SK-N-SH treated with all-trans-retinoic acid at 6 μM for 48 hours (cell line): ENCODE measurements around the gene TSEN2.

Experiments
- ATAC-seq: fragments of 200-7000 bp; cut with Tn5 transposase; 3 replicates; pipeline ENCODE4 v1.9.1; 2020; ENCODE audit warnings: mild to moderate bottlenecking, moderate library complexity
- ARNTL ChIP-seq: fragments of 450-650 bp; formaldehyde crosslinking; IDR thresholded peaks from 2 replicates; pipeline ENCODE4 v1.5.0; 2020; ENCODE audit warnings: low read depth, mild to moderate bottlenecking, moderate library complexity, borderline replicate concordance
- BACH2 ChIP-seq: fragments of 250-450 bp; sonication (Bioruptor Pico); IDR thresholded peaks from 2 replicates; pipeline ENCODE4 v1.9.0; 2021; ENCODE audit warnings: mild to moderate bottlenecking, borderline replicate concordance
- CSDC2 ChIP-seq: fragments of 250-450 bp; sonication (Bioruptor Pico); IDR thresholded peaks from 2 replicates; pipeline ENCODE4 v1.5.0; 2020; ENCODE audit warnings: mild to moderate bottlenecking, moderate library complexity
- ESRRG ChIP-seq: fragments of 250-450 bp; sonication (Bioruptor Pico); IDR thresholded peaks from 2 replicates; pipeline ENCODE4 v1.6.1; 2021; ENCODE audit warnings: mild to moderate bottlenecking
- GLIS3 ChIP-seq: fragments of 250-450 bp; sonication (Bioruptor Pico); IDR thresholded peaks from 2 replicates; pipeline ENCODE4 v1.5.0; 2020; ENCODE audit warnings: mild to moderate bottlenecking, moderate library complexity
- ISL1 ChIP-seq: fragments of 250-450 bp; sonication (Bioruptor Pico); IDR thresholded peaks from 2 replicates; pipeline ENCODE4 v2.1.2; 2022; ENCODE audit warnings: mild to moderate bottlenecking, moderate library complexity
- OSR1 ChIP-seq: fragments of 250-450 bp; sonication (Bioruptor Pico); IDR thresholded peaks from 2 replicates; pipeline ENCODE4 v1.8.0; 2022; ENCODE audit warnings: moderate library complexity, mild to moderate bottlenecking, inconsistent platforms
- PPARA ChIP-seq: fragments of 250-450 bp; sonication (Bioruptor Pico); IDR thresholded peaks from 2 replicates; pipeline ENCODE4 v1.5.0; 2020; ENCODE audit warnings: mild to moderate bottlenecking, borderline replicate concordance
- RARB ChIP-seq: fragments of 250-450 bp; sonication (Bioruptor Pico); IDR thresholded peaks from 2 replicates; pipeline ENCODE4 v1.8.0; 2021; ENCODE audit warnings: mild to moderate bottlenecking, moderate library complexity
- SNAI2 ChIP-seq: fragments of 250-450 bp; sonication (Bioruptor Pico); IDR thresholded peaks from 2 replicates; pipeline ENCODE4 v1.5.0; 2020; ENCODE audit warnings: mild to moderate bottlenecking, moderate library complexity
- TCF4 ChIP-seq: fragments of 250-450 bp; sonication (Bioruptor Pico); IDR thresholded peaks from 2 replicates; pipeline ENCODE4 v1.8.0; 2021; ENCODE audit warnings: mild to moderate bottlenecking, moderate library complexity, borderline replicate concordance
- TOX ChIP-seq: fragments of 250-450 bp; sonication (Bioruptor Pico); IDR thresholded peaks from 2 replicates; pipeline ENCODE4 v1.8.0; 2021; ENCODE audit warnings: mild to moderate bottlenecking, moderate library complexity, borderline replicate concordance
- ZC3H10 ChIP-seq: fragments of 250-450 bp; sonication (Bioruptor Pico); IDR thresholded peaks from 2 replicates; pipeline ENCODE4 v1.5.1; 2021; ENCODE audit warnings: mild to moderate bottlenecking, moderate library complexity
- ZFP3 ChIP-seq: fragments of 250-450 bp; sonication (Bioruptor Pico); IDR thresholded peaks from 2 replicates; pipeline ENCODE4 v1.5.0; 2020; ENCODE audit warnings: mild to moderate bottlenecking, moderate library complexity
- ZFP30 ChIP-seq: fragments of 450-650 bp; formaldehyde crosslinking; IDR thresholded peaks from 2 replicates; pipeline ENCODE4 v1.5.0; 2022; ENCODE audit warnings: mild to moderate bottlenecking, moderate library complexity
- ZNF565 ChIP-seq: fragments of 450-650 bp; formaldehyde crosslinking; conservative IDR thresholded peaks from 2 replicates; pipeline ENCODE4 v1.5.0; 2020; ENCODE audit warnings: low read depth, mild to moderate bottlenecking, moderate library complexity
- ZNF70 ChIP-seq: fragments of 450-650 bp; formaldehyde crosslinking; IDR thresholded peaks from 2 replicates; pipeline ENCODE4 v1.5.0; 2020; ENCODE audit warnings: mild to moderate bottlenecking, moderate library complexity
- ZNF8 ChIP-seq: fragments of 450-650 bp; formaldehyde crosslinking; IDR thresholded peaks from 2 replicates; pipeline ENCODE4 v1.5.0; 2020; ENCODE audit warnings: mild to moderate bottlenecking, moderate library complexity
- TF ChIP-seq, protein P1 (sequence below): fragments of 250-450 bp; sonication (Bioruptor Pico); IDR thresholded peaks from 2 replicates; pipeline ENCODE4 v1.8.0; 2020; ENCODE audit warnings: mild to moderate bottlenecking, moderate library complexity, borderline replicate concordance
- TF ChIP-seq, protein P2 (sequence below): fragments of 250-450 bp; sonication (Bioruptor Pico); IDR thresholded peaks from 2 replicates; pipeline ENCODE4 v1.5.1; 2020; ENCODE audit warnings: low read depth, mild to moderate bottlenecking, moderate library complexity
- TF ChIP-seq, protein P3 (sequence below): fragments of 250-450 bp; sonication (Bioruptor Pico); IDR thresholded peaks from 2 replicates; pipeline ENCODE4 v1.8.0; 2021; ENCODE audit warnings: low read depth, mild to moderate bottlenecking, moderate library complexity, borderline replicate concordance
- TF ChIP-seq, protein P4 (sequence below): fragments of 250-450 bp; sonication (Bioruptor Pico); IDR thresholded peaks from 2 replicates; pipeline ENCODE4 v1.5.1; 2021; ENCODE audit warnings: mild to moderate bottlenecking, moderate library complexity
- TF ChIP-seq, protein P5 (sequence below): fragments of 250-450 bp; sonication (Bioruptor Pico); IDR thresholded peaks from 2 replicates; pipeline ENCODE4 v1.5.0; 2020; ENCODE audit warnings: mild to moderate bottlenecking, moderate library complexity

Gene TSEN2

DNA sequence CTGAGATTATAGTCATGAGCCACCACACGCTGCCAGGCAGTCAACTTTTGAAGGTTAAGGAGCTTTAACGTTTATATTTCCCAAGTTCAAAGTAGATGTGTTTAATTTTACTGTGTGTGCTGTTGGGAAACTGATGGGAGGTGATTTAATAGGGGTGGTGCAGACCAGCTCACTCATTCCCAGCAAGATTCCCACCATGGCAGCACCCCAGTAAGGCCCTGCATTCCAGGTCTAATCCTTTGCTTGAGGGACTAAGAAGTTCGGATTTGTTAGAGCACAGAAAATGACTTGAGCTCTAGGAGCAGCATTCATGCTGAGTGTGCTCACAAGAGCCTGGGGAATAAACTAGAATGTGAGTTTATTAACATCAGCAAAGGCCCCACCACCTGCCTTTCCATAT lies 25.2 kb downstream of the TSEN2 start (continued):
- TF ChIP-seq, protein P1, sequence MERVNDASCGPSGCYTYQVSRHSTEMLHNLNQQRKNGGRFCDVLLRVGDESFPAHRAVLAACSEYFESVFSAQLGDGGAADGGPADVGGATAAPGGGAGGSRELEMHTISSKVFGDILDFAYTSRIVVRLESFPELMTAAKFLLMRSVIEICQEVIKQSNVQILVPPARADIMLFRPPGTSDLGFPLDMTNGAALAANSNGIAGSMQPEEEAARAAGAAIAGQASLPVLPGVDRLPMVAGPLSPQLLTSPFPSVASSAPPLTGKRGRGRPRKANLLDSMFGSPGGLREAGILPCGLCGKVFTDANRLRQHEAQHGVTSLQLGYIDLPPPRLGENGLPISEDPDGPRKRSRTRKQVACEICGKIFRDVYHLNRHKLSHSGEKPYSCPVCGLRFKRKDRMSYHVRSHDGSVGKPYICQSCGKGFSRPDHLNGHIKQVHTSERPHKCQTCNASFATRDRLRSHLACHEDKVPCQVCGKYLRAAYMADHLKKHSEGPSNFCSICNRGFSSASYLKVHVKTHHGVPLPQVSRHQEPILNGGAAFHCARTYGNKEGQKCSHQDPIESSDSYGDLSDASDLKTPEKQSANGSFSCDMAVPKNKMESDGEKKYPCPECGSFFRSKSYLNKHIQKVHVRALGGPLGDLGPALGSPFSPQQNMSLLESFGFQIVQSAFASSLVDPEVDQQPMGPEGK (CRISPR knock-in tag), result no peak
- TF ChIP-seq ARNTL (CRISPR knock-in tag), result no peak
- no peak for TF ChIP-seq ZC3H10 (CRISPR knock-in tag)
- TF ChIP-seq OSR1 (CRISPR knock-in tag), result no peak
- TF ChIP-seq PPARA (CRISPR knock-in tag), result no peak
- TF ChIP-seq, protein P2, sequence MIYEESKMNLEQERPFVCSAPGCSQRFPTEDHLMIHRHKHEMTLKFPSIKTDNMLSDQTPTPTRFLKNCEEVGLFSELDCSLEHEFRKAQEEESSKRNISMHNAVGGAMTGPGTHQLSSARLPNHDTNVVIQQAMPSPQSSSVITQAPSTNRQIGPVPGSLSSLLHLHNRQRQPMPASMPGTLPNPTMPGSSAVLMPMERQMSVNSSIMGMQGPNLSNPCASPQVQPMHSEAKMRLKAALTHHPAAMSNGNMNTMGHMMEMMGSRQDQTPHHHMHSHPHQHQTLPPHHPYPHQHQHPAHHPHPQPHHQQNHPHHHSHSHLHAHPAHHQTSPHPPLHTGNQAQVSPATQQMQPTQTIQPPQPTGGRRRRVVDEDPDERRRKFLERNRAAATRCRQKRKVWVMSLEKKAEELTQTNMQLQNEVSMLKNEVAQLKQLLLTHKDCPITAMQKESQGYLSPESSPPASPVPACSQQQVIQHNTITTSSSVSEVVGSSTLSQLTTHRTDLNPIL (CRISPR knock-in tag), result no peak
- TF ChIP-seq ZNF70 (CRISPR knock-in tag), result no peak
- no peak for TF ChIP-seq TOX (CRISPR knock-in tag)

DNA sequence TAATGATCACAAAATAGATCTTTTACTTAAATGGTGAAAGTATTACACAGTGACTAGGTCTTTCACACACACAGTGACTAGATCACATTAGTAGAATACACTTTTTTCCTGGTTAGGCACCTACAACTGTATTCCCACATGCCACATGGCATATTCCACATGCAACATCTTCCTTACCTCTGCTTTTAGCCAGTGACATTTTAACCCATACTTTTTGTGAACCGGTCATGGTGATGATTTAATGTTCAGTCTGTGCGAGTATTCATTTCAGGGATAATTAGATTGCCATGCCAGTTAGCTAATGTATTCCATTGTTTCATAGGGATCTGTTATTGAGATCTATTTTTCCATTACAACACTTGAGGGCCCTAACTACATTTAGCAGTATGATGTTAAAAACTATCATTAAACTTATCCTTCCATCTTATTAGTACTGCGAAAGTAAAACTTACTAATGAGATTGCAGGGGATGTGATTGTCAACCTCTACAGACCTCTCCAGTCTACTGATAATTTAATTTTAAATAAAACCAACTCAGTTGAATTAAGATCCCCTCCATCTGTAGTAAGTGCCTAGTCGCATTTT lies 28.3 kb downstream of the TSEN2 start:
- ATAC-seq, result no peak
- no peak for TF ChIP-seq OSR1 (CRISPR knock-in tag)
- no peak for TF ChIP-seq CSDC2 (CRISPR knock-in tag)
- TF ChIP-seq, protein P3, sequence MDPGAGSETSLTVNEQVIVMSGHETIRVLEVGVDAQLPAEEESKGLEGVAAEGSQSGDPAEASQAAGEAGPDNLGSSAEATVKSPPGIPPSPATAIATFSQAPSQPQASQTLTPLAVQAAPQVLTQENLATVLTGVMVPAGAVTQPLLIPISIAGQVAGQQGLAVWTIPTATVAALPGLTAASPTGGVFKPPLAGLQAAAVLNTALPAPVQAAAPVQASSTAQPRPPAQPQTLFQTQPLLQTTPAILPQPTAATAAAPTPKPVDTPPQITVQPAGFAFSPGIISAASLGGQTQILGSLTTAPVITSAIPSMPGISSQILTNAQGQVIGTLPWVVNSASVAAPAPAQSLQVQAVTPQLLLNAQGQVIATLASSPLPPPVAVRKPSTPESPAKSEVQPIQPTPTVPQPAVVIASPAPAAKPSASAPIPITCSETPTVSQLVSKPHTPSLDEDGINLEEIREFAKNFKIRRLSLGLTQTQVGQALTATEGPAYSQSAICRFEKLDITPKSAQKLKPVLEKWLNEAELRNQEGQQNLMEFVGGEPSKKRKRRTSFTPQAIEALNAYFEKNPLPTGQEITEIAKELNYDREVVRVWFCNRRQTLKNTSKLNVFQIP (CRISPR knock-in tag), result no peak
- TF ChIP-seq, protein P4, sequence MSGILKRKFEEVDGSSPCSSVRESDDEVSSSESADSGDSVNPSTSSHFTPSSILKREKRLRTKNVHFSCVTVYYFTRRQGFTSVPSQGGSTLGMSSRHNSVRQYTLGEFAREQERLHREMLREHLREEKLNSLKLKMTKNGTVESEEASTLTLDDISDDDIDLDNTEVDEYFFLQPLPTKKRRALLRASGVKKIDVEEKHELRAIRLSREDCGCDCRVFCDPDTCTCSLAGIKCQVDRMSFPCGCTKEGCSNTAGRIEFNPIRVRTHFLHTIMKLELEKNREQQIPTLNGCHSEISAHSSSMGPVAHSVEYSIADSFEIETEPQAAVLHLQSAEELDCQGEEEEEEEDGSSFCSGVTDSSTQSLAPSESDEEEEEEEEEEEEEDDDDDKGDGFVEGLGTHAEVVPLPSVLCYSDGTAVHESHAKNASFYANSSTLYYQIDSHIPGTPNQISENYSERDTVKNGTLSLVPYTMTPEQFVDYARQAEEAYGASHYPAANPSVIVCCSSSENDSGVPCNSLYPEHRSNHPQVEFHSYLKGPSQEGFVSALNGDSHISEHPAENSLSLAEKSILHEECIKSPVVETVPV (CRISPR knock-in tag), result peak; percentile 43; the same call in 1 of the 2 replicates
- peak; percentile 69; the same call in 1 of the 2 replicates for TF ChIP-seq TCF4 (CRISPR knock-in tag)
- TF ChIP-seq ESRRG (CRISPR knock-in tag), result no peak
- TF ChIP-seq ZFP3 (CRISPR knock-in tag), result peak; percentile 46; the same call in 1 of the 2 replicates
- TF ChIP-seq TOX (CRISPR knock-in tag), result no peak
- no peak for TF ChIP-seq ZC3H10 (CRISPR knock-in tag)
- no peak for TF ChIP-seq RARB
- TF ChIP-seq, protein P5, sequence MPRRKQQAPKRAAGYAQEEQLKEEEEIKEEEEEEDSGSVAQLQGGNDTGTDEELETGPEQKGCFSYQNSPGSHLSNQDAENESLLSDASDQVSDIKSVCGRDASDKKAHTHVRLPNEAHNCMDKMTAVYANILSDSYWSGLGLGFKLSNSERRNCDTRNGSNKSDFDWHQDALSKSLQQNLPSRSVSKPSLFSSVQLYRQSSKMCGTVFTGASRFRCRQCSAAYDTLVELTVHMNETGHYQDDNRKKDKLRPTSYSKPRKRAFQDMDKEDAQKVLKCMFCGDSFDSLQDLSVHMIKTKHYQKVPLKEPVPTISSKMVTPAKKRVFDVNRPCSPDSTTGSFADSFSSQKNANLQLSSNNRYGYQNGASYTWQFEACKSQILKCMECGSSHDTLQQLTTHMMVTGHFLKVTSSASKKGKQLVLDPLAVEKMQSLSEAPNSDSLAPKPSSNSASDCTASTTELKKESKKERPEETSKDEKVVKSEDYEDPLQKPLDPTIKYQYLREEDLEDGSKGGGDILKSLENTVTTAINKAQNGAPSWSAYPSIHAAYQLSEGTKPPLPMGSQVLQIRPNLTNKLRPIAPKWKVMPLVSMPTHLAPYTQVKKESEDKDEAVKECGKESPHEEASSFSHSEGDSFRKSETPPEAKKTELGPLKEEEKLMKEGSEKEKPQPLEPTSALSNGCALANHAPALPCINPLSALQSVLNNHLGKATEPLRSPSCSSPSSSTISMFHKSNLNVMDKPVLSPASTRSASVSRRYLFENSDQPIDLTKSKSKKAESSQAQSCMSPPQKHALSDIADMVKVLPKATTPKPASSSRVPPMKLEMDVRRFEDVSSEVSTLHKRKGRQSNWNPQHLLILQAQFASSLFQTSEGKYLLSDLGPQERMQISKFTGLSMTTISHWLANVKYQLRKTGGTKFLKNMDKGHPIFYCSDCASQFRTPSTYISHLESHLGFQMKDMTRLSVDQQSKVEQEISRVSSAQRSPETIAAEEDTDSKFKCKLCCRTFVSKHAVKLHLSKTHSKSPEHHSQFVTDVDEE, result 0 out of 2 replicates have a peak, but pooled peaks have one; percentile 57
- TF ChIP-seq ZNF565, result no peak; the same call in 1 of the 2 replicates
- TF ChIP-seq ZFP30, result no peak
- TF ChIP-seq ZNF8 (CRISPR knock-in tag), result no peak
- peak; percentile 10 for TF ChIP-seq SNAI2
- no peak for TF ChIP-seq BACH2 (CRISPR knock-in tag)
- TF ChIP-seq PPARA (CRISPR knock-in tag), result no peak
- TF ChIP-seq GLIS3 (CRISPR knock-in tag), result no peak
- peak; percentile 85 for TF ChIP-seq ISL1 (CRISPR knock-in tag)
- TF ChIP-seq, protein P1 (CRISPR knock-in tag), result no peak
